SK-N-SH treated with all-trans-retinoic acid at 6 μM for 48 hours (cell line): ENCODE results near the gene CRCP.

Experiments used
- ARNTL ChIP-seq: fragments of 450-650 bp; formaldehyde crosslinking; IDR thresholded peaks from 2 replicates; pipeline ENCODE4 v1.5.0; 2020; ENCODE audit warnings: low read depth, mild to moderate bottlenecking, moderate library complexity, borderline replicate concordance
- GLIS3 ChIP-seq: fragments of 250-450 bp; sonication (Bioruptor Pico); IDR thresholded peaks from 2 replicates; pipeline ENCODE4 v1.5.0; 2020; ENCODE audit warnings: mild to moderate bottlenecking, moderate library complexity
- ISL1 ChIP-seq: fragments of 250-450 bp; sonication (Bioruptor Pico); IDR thresholded peaks from 2 replicates; pipeline ENCODE4 v2.1.2; 2022; ENCODE audit warnings: mild to moderate bottlenecking, moderate library complexity
- OSR1 ChIP-seq: fragments of 250-450 bp; sonication (Bioruptor Pico); IDR thresholded peaks from 2 replicates; pipeline ENCODE4 v1.8.0; 2022; ENCODE audit warnings: moderate library complexity, mild to moderate bottlenecking, inconsistent platforms
- RARB ChIP-seq: fragments of 250-450 bp; sonication (Bioruptor Pico); IDR thresholded peaks from 2 replicates; pipeline ENCODE4 v1.8.0; 2021; ENCODE audit warnings: mild to moderate bottlenecking, moderate library complexity
- ZFP3 ChIP-seq: fragments of 250-450 bp; sonication (Bioruptor Pico); IDR thresholded peaks from 2 replicates; pipeline ENCODE4 v1.5.0; 2020; ENCODE audit warnings: mild to moderate bottlenecking, moderate library complexity
- ZFP30 ChIP-seq: fragments of 450-650 bp; formaldehyde crosslinking; IDR thresholded peaks from 2 replicates; pipeline ENCODE4 v1.5.0; 2022; ENCODE audit warnings: mild to moderate bottlenecking, moderate library complexity
- ZNF8 ChIP-seq: fragments of 450-650 bp; formaldehyde crosslinking; IDR thresholded peaks from 2 replicates; pipeline ENCODE4 v1.5.0; 2020; ENCODE audit warnings: mild to moderate bottlenecking, moderate library complexity
- TF ChIP-seq, protein P1 (sequence below): fragments of 250-450 bp; sonication (Bioruptor Pico); IDR thresholded peaks from 2 replicates; pipeline ENCODE4 v1.5.1; 2020; ENCODE audit warnings: low read depth, mild to moderate bottlenecking, moderate library complexity
- TF ChIP-seq, protein P2 (sequence below): fragments of 250-450 bp; sonication (Bioruptor Pico); IDR thresholded peaks from 2 replicates; pipeline ENCODE4 v1.5.1; 2021; ENCODE audit warnings: mild to moderate bottlenecking, moderate library complexity
- TF ChIP-seq, protein P3 (sequence below): fragments of 250-450 bp; sonication (Bioruptor Pico); IDR thresholded peaks from 2 replicates; pipeline ENCODE4 v1.8.0; 2020; ENCODE audit warnings: mild to moderate bottlenecking, moderate library complexity, borderline replicate concordance

DNA sequence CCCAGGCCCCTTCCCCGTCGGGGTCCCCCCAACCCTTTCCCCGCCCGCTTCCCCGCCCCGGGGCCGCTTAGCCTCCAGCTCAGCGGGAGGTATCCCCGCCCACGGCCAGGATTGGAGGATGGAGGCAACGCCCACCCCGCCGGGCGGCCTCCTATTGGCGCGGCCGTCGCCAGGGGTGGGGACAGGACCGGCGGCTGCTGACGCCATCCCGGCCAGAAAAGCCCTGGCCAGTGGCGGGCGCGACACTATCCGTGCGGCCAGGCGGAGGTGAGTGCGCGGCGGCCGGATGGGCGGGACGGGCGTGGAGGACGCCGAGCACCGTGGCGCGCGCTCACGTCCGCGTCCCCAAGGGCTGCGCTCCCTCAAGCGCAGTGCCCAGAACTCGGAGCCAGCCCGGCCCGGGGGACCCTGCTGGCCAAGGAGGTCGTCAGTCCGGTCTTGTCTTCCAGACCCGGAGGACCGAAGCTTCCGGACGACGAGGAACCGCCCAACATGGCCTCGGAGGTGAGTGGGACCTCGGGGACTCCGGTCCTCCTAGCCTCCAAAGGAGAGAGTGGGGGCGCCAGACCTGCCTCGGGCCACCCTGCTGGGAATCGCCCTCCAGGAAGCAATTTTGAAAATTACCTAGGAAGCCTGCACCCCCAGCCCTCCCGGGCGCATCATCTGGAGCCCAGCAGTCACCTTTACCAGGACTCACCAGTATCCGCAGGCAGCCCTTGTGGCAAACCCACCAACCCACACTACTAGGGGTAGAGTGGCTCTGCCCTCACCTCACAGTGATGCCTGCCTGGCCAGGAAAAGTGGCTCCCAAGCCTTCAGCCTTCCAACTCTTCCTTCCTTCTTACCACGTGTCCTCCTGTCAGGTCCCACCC lies 38.8 kb upstream of the CRCP start, which contains the start of gene ASL:
- TF ChIP-seq OSR1 (CRISPR knock-in tag) (no peak), RARB (no peak), ARNTL (CRISPR knock-in tag) (no peak), ZFP30 (CRISPR knock-in tag) (no peak), ISL1 (CRISPR knock-in tag) (no peak), ZNF8 (CRISPR knock-in tag) (no peak), ZFP3 (CRISPR knock-in tag) (peak; percentile 57; the same call in 1 of the 2 replicates), GLIS3 (CRISPR knock-in tag) (no peak)
- TF ChIP-seq, protein P1, sequence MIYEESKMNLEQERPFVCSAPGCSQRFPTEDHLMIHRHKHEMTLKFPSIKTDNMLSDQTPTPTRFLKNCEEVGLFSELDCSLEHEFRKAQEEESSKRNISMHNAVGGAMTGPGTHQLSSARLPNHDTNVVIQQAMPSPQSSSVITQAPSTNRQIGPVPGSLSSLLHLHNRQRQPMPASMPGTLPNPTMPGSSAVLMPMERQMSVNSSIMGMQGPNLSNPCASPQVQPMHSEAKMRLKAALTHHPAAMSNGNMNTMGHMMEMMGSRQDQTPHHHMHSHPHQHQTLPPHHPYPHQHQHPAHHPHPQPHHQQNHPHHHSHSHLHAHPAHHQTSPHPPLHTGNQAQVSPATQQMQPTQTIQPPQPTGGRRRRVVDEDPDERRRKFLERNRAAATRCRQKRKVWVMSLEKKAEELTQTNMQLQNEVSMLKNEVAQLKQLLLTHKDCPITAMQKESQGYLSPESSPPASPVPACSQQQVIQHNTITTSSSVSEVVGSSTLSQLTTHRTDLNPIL, result no peak
- TF ChIP-seq, protein P2, sequence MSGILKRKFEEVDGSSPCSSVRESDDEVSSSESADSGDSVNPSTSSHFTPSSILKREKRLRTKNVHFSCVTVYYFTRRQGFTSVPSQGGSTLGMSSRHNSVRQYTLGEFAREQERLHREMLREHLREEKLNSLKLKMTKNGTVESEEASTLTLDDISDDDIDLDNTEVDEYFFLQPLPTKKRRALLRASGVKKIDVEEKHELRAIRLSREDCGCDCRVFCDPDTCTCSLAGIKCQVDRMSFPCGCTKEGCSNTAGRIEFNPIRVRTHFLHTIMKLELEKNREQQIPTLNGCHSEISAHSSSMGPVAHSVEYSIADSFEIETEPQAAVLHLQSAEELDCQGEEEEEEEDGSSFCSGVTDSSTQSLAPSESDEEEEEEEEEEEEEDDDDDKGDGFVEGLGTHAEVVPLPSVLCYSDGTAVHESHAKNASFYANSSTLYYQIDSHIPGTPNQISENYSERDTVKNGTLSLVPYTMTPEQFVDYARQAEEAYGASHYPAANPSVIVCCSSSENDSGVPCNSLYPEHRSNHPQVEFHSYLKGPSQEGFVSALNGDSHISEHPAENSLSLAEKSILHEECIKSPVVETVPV (CRISPR knock-in tag), result no peak
- TF ChIP-seq, protein P3, sequence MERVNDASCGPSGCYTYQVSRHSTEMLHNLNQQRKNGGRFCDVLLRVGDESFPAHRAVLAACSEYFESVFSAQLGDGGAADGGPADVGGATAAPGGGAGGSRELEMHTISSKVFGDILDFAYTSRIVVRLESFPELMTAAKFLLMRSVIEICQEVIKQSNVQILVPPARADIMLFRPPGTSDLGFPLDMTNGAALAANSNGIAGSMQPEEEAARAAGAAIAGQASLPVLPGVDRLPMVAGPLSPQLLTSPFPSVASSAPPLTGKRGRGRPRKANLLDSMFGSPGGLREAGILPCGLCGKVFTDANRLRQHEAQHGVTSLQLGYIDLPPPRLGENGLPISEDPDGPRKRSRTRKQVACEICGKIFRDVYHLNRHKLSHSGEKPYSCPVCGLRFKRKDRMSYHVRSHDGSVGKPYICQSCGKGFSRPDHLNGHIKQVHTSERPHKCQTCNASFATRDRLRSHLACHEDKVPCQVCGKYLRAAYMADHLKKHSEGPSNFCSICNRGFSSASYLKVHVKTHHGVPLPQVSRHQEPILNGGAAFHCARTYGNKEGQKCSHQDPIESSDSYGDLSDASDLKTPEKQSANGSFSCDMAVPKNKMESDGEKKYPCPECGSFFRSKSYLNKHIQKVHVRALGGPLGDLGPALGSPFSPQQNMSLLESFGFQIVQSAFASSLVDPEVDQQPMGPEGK, result no peak
